GM12875 (cell line): ENCODE measurements around the gene NR6A1.

ENCODE experiments used
- H3K4me3 ChIP-seq: one replicate; pipeline ENCODE4 v1.5.1; 2011; ENCODE audit warnings: low read depth, low read length, control low read depth
- CTCF ChIP-seq: IDR thresholded peaks from 2 replicates; pipeline ENCODE4 v1.5.1; 2011; ENCODE audit warnings: low read depth, mild to moderate bottlenecking, control low read depth, inconsistent platforms, low read length, moderate library complexity, borderline replicate concordance; ENCODE audit not compliant: insufficient read depth

The NR6A1 gene

GRCh38 chr9:124812441-124812876 lies 41.3 kb upstream of the NR6A1 start:
- H3K4me3 ChIP-seq = no peak overlapping the region
- TF ChIP-seq CTCF = no peak

GRCh38 chr9:124810663-124811355 lies 39.7 kb upstream of the NR6A1 start:
- TF ChIP-seq CTCF = no peak
- no peak overlapping the region for H3K4me3 ChIP-seq

- TF ChIP-seq CTCF = no peak
- H3K4me3 ChIP-seq = no peak overlapping the region
Measured at GRCh38 chr9:124809741-124810500, 38.8 kb upstream of the NR6A1 start.

GRCh38 chr9:124809211-124809610 lies 38.1 kb upstream of the NR6A1 start:
- no peak for TF ChIP-seq CTCF

GRCh38 chr9:124808246-124808956 lies 37.3 kb upstream of the NR6A1 start:
- H3K4me3 ChIP-seq = no peak overlapping the region
- no peak for TF ChIP-seq CTCF

More at GRCh38 chr9:124809211-124809610, 38.1 kb upstream of the NR6A1 start:
- no peak overlapping the region for H3K4me3 ChIP-seq

GRCh38 chr9:124805186-124805585 lies 34.1 kb upstream of the NR6A1 start:
- TF ChIP-seq CTCF = no peak
- no peak overlapping the region for H3K4me3 ChIP-seq

- no peak overlapping the region for H3K4me3 ChIP-seq
- TF ChIP-seq CTCF = no peak
Measured at GRCh38 chr9:124803911-124804310, 32.8 kb upstream of the NR6A1 start.
